ENCODE results near the gene KIF5B.

DNA sequence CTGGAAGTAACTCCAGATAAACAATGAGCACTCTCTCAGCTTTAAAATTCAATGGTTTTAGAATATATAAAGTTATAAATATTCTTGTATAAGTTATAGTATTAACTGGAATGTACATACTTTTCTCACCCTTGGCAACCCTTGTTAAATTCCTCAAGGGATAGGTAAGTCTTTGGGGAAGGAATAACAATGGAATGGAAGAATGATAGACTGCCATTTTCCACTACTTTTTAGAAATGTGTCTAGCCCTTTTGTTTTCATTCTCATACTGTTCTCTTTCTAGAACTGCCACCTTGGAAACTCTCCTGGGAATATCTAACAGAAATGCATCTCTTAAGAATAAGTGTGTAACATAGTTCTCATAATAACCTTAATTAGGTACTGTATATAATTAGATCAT is 8.3 kb downstream of the KIF5B start:
- TF ChIP-seq, protein P1, sequence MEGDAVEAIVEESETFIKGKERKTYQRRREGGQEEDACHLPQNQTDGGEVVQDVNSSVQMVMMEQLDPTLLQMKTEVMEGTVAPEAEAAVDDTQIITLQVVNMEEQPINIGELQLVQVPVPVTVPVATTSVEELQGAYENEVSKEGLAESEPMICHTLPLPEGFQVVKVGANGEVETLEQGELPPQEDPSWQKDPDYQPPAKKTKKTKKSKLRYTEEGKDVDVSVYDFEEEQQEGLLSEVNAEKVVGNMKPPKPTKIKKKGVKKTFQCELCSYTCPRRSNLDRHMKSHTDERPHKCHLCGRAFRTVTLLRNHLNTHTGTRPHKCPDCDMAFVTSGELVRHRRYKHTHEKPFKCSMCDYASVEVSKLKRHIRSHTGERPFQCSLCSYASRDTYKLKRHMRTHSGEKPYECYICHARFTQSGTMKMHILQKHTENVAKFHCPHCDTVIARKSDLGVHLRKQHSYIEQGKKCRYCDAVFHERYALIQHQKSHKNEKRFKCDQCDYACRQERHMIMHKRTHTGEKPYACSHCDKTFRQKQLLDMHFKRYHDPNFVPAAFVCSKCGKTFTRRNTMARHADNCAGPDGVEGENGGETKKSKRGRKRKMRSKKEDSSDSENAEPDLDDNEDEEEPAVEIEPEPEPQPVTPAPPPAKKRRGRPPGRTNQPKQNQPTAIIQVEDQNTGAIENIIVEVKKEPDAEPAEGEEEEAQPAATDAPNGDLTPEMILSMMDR (IDR thresholded peaks at IDR 0.05): no peak
- no peak for TF ChIP-seq POLR2A (IDR thresholded peaks at IDR 0.05)

Data from lower leg skin (tissue), 3 donors.